22Rv1 (cell line): ENCODE results near the gene VANGL1.

Experiments
- H3K27ac ChIP-seq: fragments of 450-650 bp; 2 replicates; pipeline ENCODE4 v1.5.1; 2017
- ZFX ChIP-seq: fragments of 450-650 bp; IDR thresholded peaks from 2 replicates; pipeline ENCODE4 v1.6.1; 2017; ENCODE audit warnings: antibody characterized with exemption, borderline replicate concordance
- TF ChIP-seq, protein P1 (sequence below): fragments of 450-650 bp; IDR thresholded peaks from 2 replicates; pipeline ENCODE4 v1.5.1; 2017; ENCODE audit warnings: mild to moderate bottlenecking

VANGL1 gene

DNA sequence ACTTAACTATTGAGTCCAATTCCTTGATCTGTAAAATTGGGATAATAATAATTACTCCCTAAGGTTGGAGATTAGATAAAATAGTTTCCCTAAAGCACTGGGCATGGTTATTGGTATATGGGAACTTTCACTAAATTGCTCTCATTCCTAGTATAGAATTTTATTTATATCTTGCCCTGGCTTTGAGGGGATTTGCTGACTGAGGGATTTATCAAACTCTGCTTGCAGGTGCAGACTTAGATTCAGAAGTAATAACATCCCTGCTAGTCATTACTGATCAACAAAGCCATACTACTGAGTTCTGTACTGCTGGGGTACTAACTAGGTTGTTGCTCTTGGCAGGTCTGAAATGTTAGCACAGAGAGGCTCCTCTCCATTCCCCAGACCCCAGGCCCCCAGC is 84.8 kb downstream of the VANGL1 start:
- TF ChIP-seq ZFX: no peak
- TF ChIP-seq, protein P1, sequence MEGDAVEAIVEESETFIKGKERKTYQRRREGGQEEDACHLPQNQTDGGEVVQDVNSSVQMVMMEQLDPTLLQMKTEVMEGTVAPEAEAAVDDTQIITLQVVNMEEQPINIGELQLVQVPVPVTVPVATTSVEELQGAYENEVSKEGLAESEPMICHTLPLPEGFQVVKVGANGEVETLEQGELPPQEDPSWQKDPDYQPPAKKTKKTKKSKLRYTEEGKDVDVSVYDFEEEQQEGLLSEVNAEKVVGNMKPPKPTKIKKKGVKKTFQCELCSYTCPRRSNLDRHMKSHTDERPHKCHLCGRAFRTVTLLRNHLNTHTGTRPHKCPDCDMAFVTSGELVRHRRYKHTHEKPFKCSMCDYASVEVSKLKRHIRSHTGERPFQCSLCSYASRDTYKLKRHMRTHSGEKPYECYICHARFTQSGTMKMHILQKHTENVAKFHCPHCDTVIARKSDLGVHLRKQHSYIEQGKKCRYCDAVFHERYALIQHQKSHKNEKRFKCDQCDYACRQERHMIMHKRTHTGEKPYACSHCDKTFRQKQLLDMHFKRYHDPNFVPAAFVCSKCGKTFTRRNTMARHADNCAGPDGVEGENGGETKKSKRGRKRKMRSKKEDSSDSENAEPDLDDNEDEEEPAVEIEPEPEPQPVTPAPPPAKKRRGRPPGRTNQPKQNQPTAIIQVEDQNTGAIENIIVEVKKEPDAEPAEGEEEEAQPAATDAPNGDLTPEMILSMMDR: no peak
- no peak overlapping the region for H3K27ac ChIP-seq

DNA sequence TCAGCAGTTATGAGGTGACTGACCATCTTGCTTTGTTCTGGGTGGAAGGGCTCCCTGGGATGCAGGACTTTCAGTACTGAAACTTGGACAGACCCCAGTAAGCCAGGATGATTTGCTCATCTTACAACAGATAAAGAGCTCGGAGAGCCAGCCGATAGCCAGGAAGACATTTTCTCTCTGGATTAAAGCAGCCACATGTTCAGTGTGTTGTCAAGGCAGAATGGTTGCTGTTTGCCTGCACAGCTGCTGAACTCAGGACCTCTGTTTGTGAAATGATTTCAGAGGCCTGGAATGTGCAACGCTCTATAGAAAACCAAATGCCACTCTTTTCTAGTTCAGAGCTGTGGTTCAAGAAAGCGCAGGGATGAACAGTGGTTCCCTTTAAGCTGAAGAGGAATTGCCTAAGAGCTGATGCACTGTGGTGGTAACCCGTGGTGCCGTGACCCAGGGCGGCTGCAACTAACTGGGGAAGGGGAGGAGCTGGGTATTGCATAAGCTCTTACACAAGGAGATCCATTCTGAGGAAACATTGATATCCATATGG is 86.0 kb downstream of the VANGL1 start:
- no peak for TF ChIP-seq ZFX
- TF ChIP-seq, protein P1: no peak
- no peak overlapping the region for H3K27ac ChIP-seq

DNA sequence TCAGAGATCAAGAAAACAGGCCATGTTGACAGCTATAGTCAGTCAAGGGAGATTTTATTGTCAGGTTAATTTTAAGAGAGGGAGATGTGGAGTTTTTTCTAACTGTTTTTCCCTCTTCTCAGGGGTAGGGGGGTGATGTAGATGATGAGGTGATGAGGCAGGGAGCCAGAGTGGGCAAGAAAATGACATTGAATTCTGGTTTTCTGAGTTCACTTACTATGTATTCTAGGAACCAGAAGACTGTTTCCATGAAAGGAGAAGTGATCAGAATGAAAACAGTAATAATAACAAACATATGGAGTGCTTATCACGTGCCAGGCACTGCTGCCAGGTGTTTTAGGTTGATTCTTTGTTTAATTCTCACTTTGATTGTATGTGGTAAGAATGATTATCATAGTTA is 86.6 kb downstream of the VANGL1 start:
- TF ChIP-seq ZFX: no peak
- TF ChIP-seq, protein P1: no peak
- no peak overlapping the region for H3K27ac ChIP-seq

DNA sequence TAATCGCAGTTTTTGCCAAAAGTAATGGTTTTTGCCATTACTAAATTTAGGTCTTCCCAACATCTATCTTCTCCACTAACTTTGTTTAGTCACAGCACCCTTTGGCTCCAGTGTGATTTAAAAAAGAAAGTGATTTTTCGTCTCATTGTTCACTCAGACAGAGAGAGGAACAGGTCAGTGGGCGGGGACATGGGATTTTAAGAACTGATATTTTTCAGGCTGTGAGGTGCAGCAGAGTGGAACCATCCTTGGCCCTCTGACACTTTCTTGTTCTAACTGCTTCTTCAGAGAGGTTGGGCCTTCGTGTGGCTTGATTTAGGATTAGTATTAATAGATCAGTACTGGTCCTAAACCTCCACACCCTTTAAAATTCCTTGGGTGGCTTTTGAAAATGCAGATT is 88.0 kb downstream of the VANGL1 start:
- TF ChIP-seq ZFX: no peak
- TF ChIP-seq, protein P1: no peak
- H3K27ac ChIP-seq: no peak overlapping the region

DNA sequence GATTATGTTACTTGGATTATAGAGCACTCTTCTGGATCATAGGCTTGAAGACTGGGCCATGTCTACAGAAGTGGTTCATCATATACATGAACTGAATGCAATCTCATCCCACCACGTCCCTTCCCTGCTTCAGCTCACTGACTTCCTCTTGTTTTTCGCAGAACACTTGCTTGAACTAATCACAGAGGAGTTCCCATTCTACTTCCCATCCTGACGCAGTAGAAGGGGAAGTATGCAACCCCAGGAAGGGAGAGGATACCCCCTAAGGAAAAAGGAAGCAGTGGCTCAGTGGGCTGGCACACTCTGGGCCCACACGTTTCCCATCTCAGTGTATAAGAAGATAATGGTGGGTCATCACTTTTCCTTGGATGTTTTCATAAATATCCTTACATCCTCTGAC is 90.5 kb downstream of the VANGL1 start:
- no peak for TF ChIP-seq ZFX
- TF ChIP-seq, protein P1: no peak
- no peak overlapping the region for H3K27ac ChIP-seq

DNA sequence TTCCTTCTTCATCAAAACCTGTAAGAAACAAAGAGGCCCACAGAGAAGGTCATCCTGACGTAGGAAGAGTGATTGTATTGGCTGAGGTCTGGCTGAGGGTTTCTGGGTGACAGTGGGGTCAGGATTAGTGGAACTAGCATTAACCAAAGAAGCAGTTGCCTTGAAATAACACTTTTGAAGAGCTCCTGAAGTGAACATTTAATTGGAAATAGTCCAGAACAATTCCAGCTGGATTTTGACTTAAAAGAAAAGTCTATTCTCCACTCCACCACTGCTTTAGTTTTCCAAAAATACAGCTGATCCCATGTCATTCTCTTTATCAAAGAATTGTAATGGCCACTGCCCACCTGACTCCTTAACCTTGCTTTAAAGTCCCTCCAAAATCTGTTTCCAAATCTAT is 99.0 kb downstream of the VANGL1 start:
- TF ChIP-seq ZFX: no peak
- TF ChIP-seq, protein P1: no peak
- no peak overlapping the region for H3K27ac ChIP-seq

DNA sequence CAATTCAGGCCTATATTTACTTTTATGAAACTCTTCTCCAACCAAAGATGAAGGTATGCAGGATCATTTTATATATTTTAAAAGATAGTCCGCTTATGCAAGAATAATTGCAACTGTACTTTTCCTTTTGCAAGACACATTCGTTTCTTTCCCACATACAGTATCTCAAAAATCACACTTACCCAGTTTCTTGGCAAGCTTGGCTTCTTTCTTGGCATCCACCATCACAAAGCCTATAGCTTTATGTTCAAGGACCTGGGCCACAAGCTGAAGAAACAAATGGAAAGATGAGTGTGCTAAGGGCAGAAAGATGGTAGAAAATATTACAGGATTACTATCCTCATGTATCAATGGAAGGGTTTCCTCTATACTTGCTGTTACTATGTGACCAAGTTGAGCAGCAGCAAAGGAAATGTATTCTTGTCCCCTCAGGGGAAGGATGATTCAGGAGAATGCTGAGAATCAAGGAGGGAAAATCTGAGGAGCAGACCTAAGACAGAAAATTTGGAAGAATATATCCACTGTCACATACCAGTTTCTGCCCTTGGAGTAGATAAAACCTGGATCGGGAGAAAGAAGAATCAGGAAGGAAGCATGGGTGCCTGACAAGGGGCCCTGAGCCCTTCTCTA is 103.0 kb downstream of the VANGL1 start:
- TF ChIP-seq, protein P1: no peak
- no peak for TF ChIP-seq ZFX
- no peak overlapping the region for H3K27ac ChIP-seq
